ENCODE results near the gene PRR23A. TPM values are rescaled to one million over a fixed set of nuclear protein-coding genes. Genes with fewer than 3 reads are reported as not detected.
"Not testable (repeated sequence)": the region's sequence is repeated elsewhere in the genome, so short reads cannot be mapped to it uniquely, and the experiment has no call there.

Gene PRR23A
- not detected for total RNA-seq

DNA sequence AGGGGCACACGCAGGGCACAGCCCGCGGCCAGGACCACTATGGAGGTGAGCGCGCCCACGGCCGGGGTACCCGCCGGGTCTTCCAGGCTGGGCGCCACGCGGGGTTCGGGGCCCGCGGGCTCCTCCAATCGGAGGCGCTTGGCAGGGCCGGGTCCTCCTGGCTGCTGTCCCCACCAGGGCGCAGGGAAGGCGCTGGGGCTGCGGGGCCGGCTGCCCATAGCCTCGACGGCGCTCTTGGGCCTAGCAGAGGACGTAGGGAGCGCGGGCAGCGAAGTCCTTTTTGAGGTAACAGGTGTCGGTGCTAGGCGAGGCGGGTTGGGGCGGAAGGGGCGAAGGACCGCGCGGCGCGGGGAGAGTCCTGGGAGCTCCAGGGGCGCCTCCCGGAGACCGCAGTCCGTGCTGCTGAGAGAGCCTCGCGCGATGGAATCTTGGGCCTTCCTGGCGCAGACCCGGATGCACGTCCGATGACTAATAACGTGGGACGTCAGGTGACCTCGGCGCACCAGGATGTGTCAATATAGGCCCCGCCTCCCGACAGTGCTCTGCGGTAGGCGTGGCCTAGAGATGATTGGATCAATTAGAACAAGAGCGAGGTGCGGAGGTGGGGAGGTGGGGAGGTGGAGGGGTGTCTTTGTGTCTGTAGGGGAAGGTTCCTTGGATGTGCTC lies at the start of gene PRR23A:
PRR23A (minus strand) TSS at position 218 of the 666 bp plus-strand sequence; CDS start at position 218, 0 bp downstream.
- Histone ChIP-seq H3K9me3 (ENCODE audit: control insufficient read depth in 3 of 3, low read length in 3 of 3) (peaks cover 0 to 4% (median 0%) of the 10 kb centered on the region in 3 donors), H3K36me3 (ENCODE audit: control insufficient read depth in 3 of 3, insufficient read depth in 3 of 3, low read length in 3 of 3) (no peaks in the 10 kb centered on the region), H3K27ac (ENCODE audit: low read depth, low read length) (no peak within 1 kb of the TSS), H3K4me1 (ENCODE audit: control insufficient read depth in 3 of 3, insufficient read depth in 3 of 3, low read length in 3 of 3) (no peaks in the 10 kb centered on the region), H3K9ac (ENCODE audit: low read depth in 1 of 3, low read length in 3 of 3) (no peak within 1 kb of the TSS), H3K27me3 (ENCODE audit: control insufficient read depth in 3 of 3, insufficient read depth in 3 of 3, low read length in 3 of 3) (no peaks in the 10 kb centered on the region), H3K4me3 (ENCODE audit: low read length in 3 of 3) (no peak within 1 kb of the TSS)

- Histone ChIP-seq H3K27ac (ENCODE audit: low read depth, low read length) (no peak overlapping the region), H3K36me3 (ENCODE audit: control insufficient read depth in 3 of 3, insufficient read depth in 3 of 3, low read length in 3 of 3) (no peaks in the 10 kb centered on the region), H3K27me3 (ENCODE audit: control insufficient read depth in 3 of 3, insufficient read depth in 3 of 3, low read length in 3 of 3) (no peaks in the 10 kb centered on the region), H3K4me3 (ENCODE audit: low read length in 3 of 3) (no peak overlapping the region), H3K9ac (ENCODE audit: low read depth in 1 of 3, low read length in 3 of 3) (no peak overlapping the region), H3K4me1 (ENCODE audit: control insufficient read depth in 3 of 3, insufficient read depth in 3 of 3, low read length in 3 of 3) (no peaks in the 10 kb centered on the region), H3K9me3 (ENCODE audit: control insufficient read depth in 3 of 3, low read length in 3 of 3) (peaks cover 3 to 7% (median 4%) of the 10 kb centered on the region in 3 donors)
Measured at GRCh38 chr3:139052802-139053600, 46.9 kb upstream of the PRR23A start.

DNA sequence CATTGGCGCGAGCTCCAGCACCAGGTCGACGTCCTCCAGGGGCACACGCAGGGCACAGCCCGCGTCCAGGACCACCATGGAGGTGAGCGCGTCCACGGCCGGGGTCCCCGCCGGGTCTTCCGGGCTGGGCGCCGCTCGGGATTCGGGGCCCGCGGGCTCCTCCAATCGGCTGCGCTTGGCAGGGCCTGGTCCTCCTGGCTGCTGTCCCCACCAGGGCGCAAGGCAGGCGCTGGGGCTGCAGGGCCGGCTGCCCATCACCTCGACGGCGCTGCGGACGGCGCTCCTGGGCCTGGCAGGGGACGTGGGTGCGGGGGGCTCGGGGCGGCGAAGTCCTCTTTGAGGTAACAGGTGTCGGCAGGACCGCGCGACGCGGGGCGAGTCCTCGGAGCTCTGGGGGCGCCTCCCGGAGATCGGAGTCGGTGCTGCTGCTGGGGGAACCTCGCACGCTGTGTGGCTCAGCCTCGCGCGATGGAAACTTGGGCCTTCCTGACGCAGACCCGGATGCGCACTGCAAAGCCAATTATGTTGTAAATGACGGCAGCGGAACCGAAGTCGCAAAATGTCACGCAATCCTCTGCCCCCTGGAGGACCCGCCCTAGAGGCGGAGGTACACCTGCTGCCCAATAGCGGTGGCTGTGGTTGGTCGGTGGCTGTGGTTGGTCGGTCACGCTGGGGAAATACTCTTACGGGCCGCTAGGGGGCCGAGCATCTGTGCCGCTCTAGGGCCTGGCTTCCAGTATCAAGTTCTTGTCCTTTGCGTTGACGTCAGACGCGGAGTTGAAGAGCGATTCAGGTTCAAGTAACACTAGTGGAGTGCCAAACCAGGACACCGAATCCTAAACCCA lies 38.5 kb upstream of the PRR23A start, which contains the start of gene PRR23C:
PRR23C (minus strand) TSS at position 527 of the 845 bp plus-strand sequence; CDS start at position 255, 272 bp downstream.
- no peaks in the 10 kb centered on the region for H3K36me3 ChIP-seq (ENCODE audit: control insufficient read depth in 3 of 3, insufficient read depth in 3 of 3, low read length in 3 of 3)
- H3K9ac ChIP-seq (ENCODE audit: low read depth in 1 of 3, low read length in 3 of 3) = no peak within 1 kb of the TSS
- no peaks in the 10 kb centered on the region for H3K27me3 ChIP-seq (ENCODE audit: control insufficient read depth in 3 of 3, insufficient read depth in 3 of 3, low read length in 3 of 3)
- H3K4me1 ChIP-seq (ENCODE audit: control insufficient read depth in 3 of 3, insufficient read depth in 3 of 3, low read length in 3 of 3) = no peaks in the 10 kb centered on the region
- no peak within 1 kb of the TSS for H3K27ac ChIP-seq (ENCODE audit: low read depth, low read length)
- H3K4me3 ChIP-seq (ENCODE audit: low read length in 3 of 3) = no peak within 1 kb of the TSS
- peaks cover 3 to 5% (median 4%) of the 10 kb centered on the region in 3 donors for H3K9me3 ChIP-seq (ENCODE audit: control insufficient read depth in 3 of 3, low read length in 3 of 3)

GRCh38 chr3:139043554-139044365 lies 37.7 kb upstream of the PRR23A start:
- Histone ChIP-seq H3K36me3 (ENCODE audit: control insufficient read depth in 3 of 3, insufficient read depth in 3 of 3, low read length in 3 of 3) (no peaks in the 10 kb centered on the region), H3K9ac (ENCODE audit: low read depth in 1 of 3, low read length in 3 of 3) (no peak overlapping the region), H3K27me3 (ENCODE audit: control insufficient read depth in 3 of 3, insufficient read depth in 3 of 3, low read length in 3 of 3) (no peaks in the 10 kb centered on the region), H3K27ac (ENCODE audit: low read depth, low read length) (no peak overlapping the region), H3K9me3 (ENCODE audit: control insufficient read depth in 3 of 3, low read length in 3 of 3) (peaks cover 3 to 5% (median 4%) of the 10 kb centered on the region in 3 donors), H3K4me1 (ENCODE audit: control insufficient read depth in 3 of 3, insufficient read depth in 3 of 3, low read length in 3 of 3) (no peaks in the 10 kb centered on the region), H3K4me3 (ENCODE audit: low read length in 3 of 3) (no peak overlapping the region)

- no peaks in the 10 kb centered on the region for H3K36me3 ChIP-seq (ENCODE audit: control insufficient read depth in 3 of 3, insufficient read depth in 3 of 3, low read length in 3 of 3)
- H3K4me3 ChIP-seq (ENCODE audit: low read length in 3 of 3) = no peak overlapping the region
- no peaks in the 10 kb centered on the region for H3K27me3 ChIP-seq (ENCODE audit: control insufficient read depth in 3 of 3, insufficient read depth in 3 of 3, low read length in 3 of 3)
- H3K9ac ChIP-seq (ENCODE audit: low read depth in 1 of 3, low read length in 3 of 3) = no peak overlapping the region
- H3K4me1 ChIP-seq (ENCODE audit: control insufficient read depth in 3 of 3, insufficient read depth in 3 of 3, low read length in 3 of 3) = no peaks in the 10 kb centered on the region
- no peak overlapping the region for H3K27ac ChIP-seq (ENCODE audit: low read depth, low read length)
- H3K9me3 ChIP-seq (ENCODE audit: control insufficient read depth in 3 of 3, low read length in 3 of 3) = no peaks in the 10 kb centered on the region
Measured at GRCh38 chr3:139037478-139037877, 31.4 kb upstream of the PRR23A start.

- no peaks in the 10 kb centered on the region for H3K4me1 ChIP-seq (ENCODE audit: control insufficient read depth in 3 of 3, insufficient read depth in 3 of 3, low read length in 3 of 3)
- no peaks in the 10 kb centered on the region for H3K27me3 ChIP-seq (ENCODE audit: control insufficient read depth in 3 of 3, insufficient read depth in 3 of 3, low read length in 3 of 3)
- no peak overlapping the region for H3K9ac ChIP-seq (ENCODE audit: low read depth in 1 of 3, low read length in 3 of 3)
- no peak overlapping the region for H3K27ac ChIP-seq (ENCODE audit: low read depth, low read length)
- no peak overlapping the region for H3K4me3 ChIP-seq (ENCODE audit: low read length in 3 of 3)
- peaks cover 0 to 2% (median 0%) of the 10 kb centered on the region in 3 donors for H3K9me3 ChIP-seq (ENCODE audit: control insufficient read depth in 3 of 3, low read length in 3 of 3)
- no peaks in the 10 kb centered on the region for H3K36me3 ChIP-seq (ENCODE audit: control insufficient read depth in 3 of 3, insufficient read depth in 3 of 3, low read length in 3 of 3)
Measured at GRCh38 chr3:139032326-139033002, 26.4 kb upstream of the PRR23A start.

- not testable (repeated sequence) for H3K9me3 ChIP-seq (ENCODE audit: control insufficient read depth in 3 of 3, low read length in 3 of 3); H3K4me1 ChIP-seq (ENCODE audit: control insufficient read depth in 3 of 3, insufficient read depth in 3 of 3, low read length in 3 of 3); H3K36me3 ChIP-seq (ENCODE audit: control insufficient read depth in 3 of 3, insufficient read depth in 3 of 3, low read length in 3 of 3)
Measured at GRCh38 chr3:139030576-139030975, 24.5 kb upstream of the PRR23A start.

DNA sequence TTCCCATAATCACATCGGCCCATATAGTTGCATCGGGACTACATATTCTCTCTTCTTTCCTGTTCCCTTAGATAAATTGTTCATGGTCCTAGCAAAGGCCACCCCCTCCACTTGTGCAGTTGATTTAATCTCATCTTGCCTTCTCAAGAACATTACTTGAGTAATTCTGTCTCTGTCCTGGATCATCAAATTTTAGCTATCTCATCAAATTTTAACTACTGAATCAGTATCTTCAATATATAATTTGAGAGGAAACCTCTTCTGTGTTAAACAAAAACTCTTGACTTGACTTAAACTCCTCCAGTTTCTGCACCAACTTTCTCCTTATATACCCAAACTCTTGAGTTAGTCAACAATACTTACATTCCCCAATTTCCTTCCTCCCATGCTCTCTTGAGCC lies 18.9 kb upstream of the PRR23A start:
- Histone ChIP-seq H3K9me3 (ENCODE audit: control insufficient read depth in 3 of 3, low read length in 3 of 3) (no peaks in the 10 kb centered on the region), H3K27me3 (ENCODE audit: control insufficient read depth in 3 of 3, insufficient read depth in 3 of 3, low read length in 3 of 3) (peaks cover 0 to 4% (median 0%) of the 10 kb centered on the region in 3 donors), H3K9ac (ENCODE audit: low read depth in 1 of 3, low read length in 3 of 3) (no peak overlapping the region), H3K4me3 (ENCODE audit: low read length in 3 of 3) (no peak overlapping the region), H3K27ac (ENCODE audit: low read depth, low read length) (no peak overlapping the region), H3K4me1 (ENCODE audit: control insufficient read depth in 3 of 3, insufficient read depth in 3 of 3, low read length in 3 of 3) (no peaks in the 10 kb centered on the region), H3K36me3 (ENCODE audit: control insufficient read depth in 3 of 3, insufficient read depth in 3 of 3, low read length in 3 of 3) (no peaks in the 10 kb centered on the region)

More at GRCh38 chr3:139030576-139030975, 24.5 kb upstream of the PRR23A start:
- H3K27ac ChIP-seq (ENCODE audit: low read depth, low read length); H3K9ac ChIP-seq (ENCODE audit: low read depth in 1 of 3, low read length in 3 of 3); H3K4me3 ChIP-seq (ENCODE audit: low read length in 3 of 3); H3K27me3 ChIP-seq (ENCODE audit: control insufficient read depth in 3 of 3, insufficient read depth in 3 of 3, low read length in 3 of 3): not testable (repeated sequence)

DNA sequence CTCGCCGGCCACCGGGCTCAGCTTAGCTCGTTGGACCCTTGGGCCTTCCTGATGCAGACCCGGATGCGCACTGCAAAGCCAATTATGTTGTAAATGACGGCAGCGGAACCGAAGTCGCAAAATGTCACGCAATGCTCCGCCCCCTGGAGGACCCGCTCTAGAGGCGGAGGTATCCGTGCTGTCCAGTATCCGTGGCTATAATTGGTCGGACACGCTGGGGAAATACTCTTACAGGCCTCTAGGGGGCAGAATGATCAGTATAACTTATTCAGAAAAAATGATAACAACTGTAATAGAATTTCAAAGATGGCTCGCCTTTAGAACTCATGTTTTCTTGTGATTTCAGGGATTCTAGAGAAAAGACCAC lies 14.8 kb upstream of the PRR23A start, which contains the start of gene PRR23B:
PRR23B (minus strand) TSS at position 59 of the 367 bp plus-strand sequence. CDS start 265 bp downstream, outside the sequence.
- no peaks in the 10 kb centered on the region for H3K36me3 ChIP-seq (ENCODE audit: control insufficient read depth in 3 of 3, insufficient read depth in 3 of 3, low read length in 3 of 3)
- H3K4me1 ChIP-seq (ENCODE audit: control insufficient read depth in 3 of 3, insufficient read depth in 3 of 3, low read length in 3 of 3) = no peaks in the 10 kb centered on the region
- no peak within 1 kb of the TSS for H3K4me3 ChIP-seq (ENCODE audit: low read length in 3 of 3)
- no peaks in the 10 kb centered on the region for H3K9me3 ChIP-seq (ENCODE audit: control insufficient read depth in 3 of 3, low read length in 3 of 3)
- H3K27ac ChIP-seq (ENCODE audit: low read depth, low read length) = no peak within 1 kb of the TSS
- no peak within 1 kb of the TSS for H3K9ac ChIP-seq (ENCODE audit: low read depth in 1 of 3, low read length in 3 of 3)
- H3K27me3 ChIP-seq (ENCODE audit: control insufficient read depth in 3 of 3, insufficient read depth in 3 of 3, low read length in 3 of 3) = peaks cover 0 to under 1% (median 0%) of the 10 kb centered on the region in 3 donors
